Uterus (tissue), 2 donors: Measurements from ENCODE around the gene C10orf53.

ENCODE experiments used
- CTCF ChIP-seq, 4 experiments: fragments of 200-600 bp in 2 of 4; fragments of 450-650 bp in 2 of 4; sonication (generic) in 2 of 4; IDR thresholded peaks; one replicate each; pipeline ENCODE4 v1.5.1; 2016 to 2019; ENCODE audit warnings: antibody characterized with exemption in 4 of 4, mild to moderate bottlenecking in 2 of 4, moderate library complexity in 1 of 4
- POLR2A ChIP-seq, 2 donors: fragments of 450-650 bp; IDR thresholded peaks; one replicate each; pipeline ENCODE4 v1.6.1; 2016; ENCODE audit warnings: antibody characterized with exemption in 2 of 2, mild to moderate bottlenecking in 1 of 2, moderate library complexity in 1 of 2

- TF ChIP-seq CTCF (IDR thresholded peaks at IDR 0.05) (no peak), POLR2A (IDR thresholded peaks at IDR 0.05) (no peak)
Measured at GRCh38 chr10:49652421-49653272, 26.8 kb upstream of the C10orf53 start.
